K562 (cell line): Measurements from ENCODE around the gene ALDH16A1. TPM values are rescaled to one million over a fixed set of nuclear protein-coding genes. Genes with fewer than 3 reads are reported as not detected.
A peak's percentile ranks its signal among the peaks of the same experiment; 100 is the strongest.

Experiments used
- ATF3 ChIP-seq, 2 experiments: fragments of 450-650 bp in 1 of 2; sonication (generic) in 1 of 2; formaldehyde crosslinking in 1 of 2; IDR thresholded peaks in 1 of 2; conservative IDR thresholded peaks in 1 of 2; 2 replicates each; pipeline versions ENCODE4 v1.6.1 to v1.8.1; 2016 to 2023; ENCODE audit warnings: mild to moderate bottlenecking in 2 of 2, moderate library complexity in 2 of 2, inconsistent platforms in 1 of 2, missing genetic modification reagents in 1 of 2
- CBX1 ChIP-seq: sonication (generic); IDR thresholded peaks from 2 replicates; pipeline ENCODE4 v1.6.1; 2016; ENCODE audit warnings: antibody characterized with exemption, low read depth, mild to moderate bottlenecking
- FOS ChIP-seq: IDR thresholded peaks from 3 replicates; pipeline ENCODE4 v1.6.1; 2011; ENCODE audit not compliant: insufficient read length; ENCODE audit errors: extremely low read depth
- FOXM1 ChIP-seq, 2 experiments: fragments of 450-650 bp in 1 of 2; sonication (generic) in 1 of 2; formaldehyde crosslinking in 1 of 2; IDR thresholded peaks; 2 replicates each; pipeline versions ENCODE4 v1.6.1 to v1.9.0; 2017 to 2022; ENCODE audit warnings: low read depth in 2 of 2, mild to moderate bottlenecking in 2 of 2, missing genetic modification reagents in 1 of 2, moderate library complexity in 1 of 2
- HNRNPL ChIP-seq: fragments of 200-400 bp; formaldehyde crosslinking; IDR thresholded peaks from 2 replicates; pipeline ENCODE4 v1.6.1; 2017; ENCODE audit warnings: low read depth, mild to moderate bottlenecking, low read length
- ILF3 ChIP-seq: fragments of 450-650 bp; IDR thresholded peaks from 2 replicates; pipeline ENCODE4 v1.6.1; 2018; ENCODE audit warnings: antibody characterized with exemption, mild to moderate bottlenecking, moderate library complexity, borderline replicate concordance
- JUND ChIP-seq, 2 experiments: IDR thresholded peaks; 2 replicates in 1 of 2; 3 replicates in 1 of 2; pipeline ENCODE4 v1.6.1; 2011; ENCODE audit warnings: borderline replicate concordance in 2 of 2, low read depth in 2 of 2, low read length in 2 of 2, improper control_type of control experiment in 1 of 2, missing biosample characterization in 1 of 2, missing genetic modification characterization in 1 of 2, missing genetic modification reagents in 1 of 2
- NCOA4 ChIP-seq: fragments of 450-650 bp; IDR thresholded peaks from 2 replicates; pipeline ENCODE4 v1.6.1; 2018; ENCODE audit warnings: mild to moderate bottlenecking; ENCODE audit not compliant: partially characterized antibody
- PRDM10 ChIP-seq: fragments of 450-650 bp; IDR thresholded peaks from 2 replicates; pipeline ENCODE4 v1.6.1; 2018; ENCODE audit not compliant: partially characterized antibody
- ZBTB40 ChIP-seq, 2 experiments: fragments of 450-650 bp in 1 of 2; sonication (generic) in 1 of 2; formaldehyde crosslinking in 1 of 2; IDR thresholded peaks; 2 replicates each; pipeline versions ENCODE4 v1.7.1 to v1.9.0; 2016 to 2022; ENCODE audit warnings: inconsistent platforms in 1 of 2, mild to moderate bottlenecking in 1 of 2, missing genetic modification reagents in 1 of 2
- ZKSCAN1 ChIP-seq: fragments of 150-350 bp; IDR thresholded peaks from 2 replicates; pipeline ENCODE4 v1.6.1; 2016; ENCODE audit warnings: low read depth, low read length
- polyA plus RNA-seq, 8 experiments: library from polyadenylated mRNA; depleted of rRNA in 4 of 8; stranded (reverse) in 5 of 8; unstranded in 3 of 8; fragments of >200 nt; fragmentation: Nextera tagmentation in 2 of 8; fragmentation: Illumina TruSeq in 1 of 8; extraction: Ambion mirVana in 2 of 8; extraction: Trizol in 1 of 8; gene quantifications; 2 replicates each; pipeline versions ENCODE4 v1.2.1 to v1.2.3, GENCODE V29; 2011 to 2014; ENCODE audit warnings: inconsistent platforms in 1 of 8, missing spikeins in 1 of 8
- total RNA-seq, 7 experiments: library from RNA; depleted of rRNA in 6 of 7; stranded (reverse); fragments of >200 nt in 6 of 7; fragmentation: Illumina TruSeq in 2 of 7; extraction: Trizol in 2 of 7; gene quantifications; 2 replicates each; pipeline versions ENCODE4 v1.2.1 to v1.2.3, GENCODE V29; 2011 to 2021; ENCODE audit warnings: low replicate concordance in 1 of 7

Gene ALDH16A1
- total and polyA plus RNA-seq, 9 of the 15 experiments (the other 6 are each of a cell fraction or from before 2014, with no cell fraction given): 2.2 to 52.2 (median 7.6) TPM

- TF ChIP-seq ZBTB40 (IDR thresholded peaks at IDR 0.05): 0 out of 2 replicates have a peak, but pooled peaks have one; percentile 14
- no peak for TF ChIP-seq ZBTB40 (CRISPR knock-in tag; IDR thresholded peaks at IDR 0.05)
- no peak for TF ChIP-seq NCOA4
- TF ChIP-seq ILF3: no peak
- TF ChIP-seq CBX1: no peak
- no peak for TF ChIP-seq JUND (IDR thresholded peaks at IDR 0.05; ENCODE audit: borderline replicate concordance, low read depth, low read length)
- TF ChIP-seq JUND (tag; IDR thresholded peaks at IDR 0.05; ENCODE audit: borderline replicate concordance, low read depth, low read length): no peak
- TF ChIP-seq ATF3 (IDR thresholded peaks at IDR 0.05): no peak
- peak; percentile 26; the same call in 1 of the 2 replicates for TF ChIP-seq ATF3 (CRISPR knock-in tag; conservative IDR thresholded peaks at IDR 0.05)
- no peak for TF ChIP-seq PRDM10
- TF ChIP-seq FOXM1 (IDR thresholded peaks at IDR 0.05; ENCODE audit: low read depth): no peak
- TF ChIP-seq FOXM1 (CRISPR knock-in tag; IDR thresholded peaks at IDR 0.05; ENCODE audit: low read depth): 0 out of 2 replicates have a peak, but pooled peaks have one; percentile 7
- peak; percentile 14; the same call in 1 of the 2 replicates for TF ChIP-seq HNRNPL
- TF ChIP-seq ZKSCAN1: no peak
- TF ChIP-seq FOS: no peak
These were observed 36.0 kb downstream of the ALDH16A1 start (continued) for GRCh38 chr19:49488863-49489537.
